NCI-H446 (cell line): Measurements from ENCODE around the gene PTPN18.
"Not testable (repeated sequence)": the region's sequence is repeated elsewhere in the genome, so short reads cannot be mapped to it uniquely, and the experiment has no call there.

Experiments used
- DNase-seq, 2 experiments: peaks; one replicate each; lab custom pipeline; 2025; lab: John Stamatoyannopoulos, UW

PTPN18 gene, protein sequence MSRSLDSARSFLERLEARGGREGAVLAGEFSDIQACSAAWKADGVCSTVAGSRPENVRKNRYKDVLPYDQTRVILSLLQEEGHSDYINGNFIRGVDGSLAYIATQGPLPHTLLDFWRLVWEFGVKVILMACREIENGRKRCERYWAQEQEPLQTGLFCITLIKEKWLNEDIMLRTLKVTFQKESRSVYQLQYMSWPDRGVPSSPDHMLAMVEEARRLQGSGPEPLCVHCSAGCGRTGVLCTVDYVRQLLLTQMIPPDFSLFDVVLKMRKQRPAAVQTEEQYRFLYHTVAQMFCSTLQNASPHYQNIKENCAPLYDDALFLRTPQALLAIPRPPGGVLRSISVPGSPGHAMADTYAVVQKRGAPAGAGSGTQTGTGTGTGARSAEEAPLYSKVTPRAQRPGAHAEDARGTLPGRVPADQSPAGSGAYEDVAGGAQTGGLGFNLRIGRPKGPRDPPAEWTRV

DNA sequence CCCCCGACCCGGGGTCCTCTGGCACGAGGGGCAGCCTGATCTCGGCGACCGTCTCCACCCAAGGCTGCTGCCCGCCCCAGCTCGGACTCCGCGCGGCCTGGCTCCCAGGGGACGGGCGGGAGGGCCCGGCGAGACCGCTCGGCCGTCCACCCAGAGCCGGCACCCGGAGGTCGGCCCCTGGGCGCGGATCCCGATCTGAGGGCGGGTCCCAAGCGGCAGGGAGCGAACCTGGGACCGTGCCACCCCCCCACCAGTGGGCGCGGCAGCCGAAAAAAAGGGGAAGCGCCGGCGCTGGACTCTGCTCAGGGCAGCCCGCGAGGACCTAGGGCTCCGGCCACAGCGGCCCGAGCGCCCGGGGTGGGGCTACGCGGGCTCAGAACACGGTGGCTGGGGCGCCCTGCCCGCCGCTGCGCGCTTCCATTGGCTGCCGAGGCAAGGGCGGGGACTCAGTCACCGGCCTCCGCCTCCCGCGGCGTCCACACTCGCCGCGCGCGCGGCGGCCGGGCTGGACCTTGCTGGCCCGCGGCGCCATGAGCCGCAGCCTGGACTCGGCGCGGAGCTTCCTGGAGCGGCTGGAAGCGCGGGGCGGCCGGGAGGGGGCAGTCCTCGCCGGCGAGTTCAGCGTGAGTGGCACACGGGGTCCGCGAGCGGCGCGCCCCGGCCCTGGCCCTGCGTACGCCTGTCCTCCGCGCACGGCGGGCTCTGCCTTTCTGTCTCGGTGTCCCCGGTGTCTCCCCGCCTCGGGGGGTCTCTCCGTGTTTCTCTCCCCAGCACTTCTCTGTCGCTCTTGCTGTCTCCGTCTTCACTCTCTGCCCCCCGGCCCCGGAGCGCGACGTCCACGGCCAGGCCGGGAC, at the start of gene PTPN18:
PTPN18 (plus strand) TSS at position 479 of the 854 bp plus-strand sequence; CDS start at position 531, 52 bp downstream.
- peak; percentile 46 to 86 for DNase-seq

DNA sequence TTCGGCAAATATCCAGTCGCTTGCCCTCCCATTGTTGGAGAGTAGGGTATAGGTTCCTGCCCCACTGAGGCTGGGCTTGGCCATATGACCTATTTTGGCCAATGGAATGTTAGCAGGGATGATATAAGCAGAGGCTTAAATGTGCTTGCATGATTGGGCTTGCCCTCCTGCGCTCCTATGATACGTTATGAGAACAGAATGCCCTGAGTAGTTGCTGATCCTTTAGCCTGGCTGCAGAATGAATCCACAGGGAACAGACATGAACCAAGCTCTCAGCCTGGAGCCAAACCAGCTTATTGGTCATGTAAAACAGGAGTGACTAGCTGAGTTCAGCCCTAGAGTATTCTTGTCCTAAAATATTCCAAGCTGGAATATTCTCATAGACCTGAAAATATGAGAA, 48.0 kb upstream of the PTPN18 start:
- no peak for DNase-seq

DNA sequence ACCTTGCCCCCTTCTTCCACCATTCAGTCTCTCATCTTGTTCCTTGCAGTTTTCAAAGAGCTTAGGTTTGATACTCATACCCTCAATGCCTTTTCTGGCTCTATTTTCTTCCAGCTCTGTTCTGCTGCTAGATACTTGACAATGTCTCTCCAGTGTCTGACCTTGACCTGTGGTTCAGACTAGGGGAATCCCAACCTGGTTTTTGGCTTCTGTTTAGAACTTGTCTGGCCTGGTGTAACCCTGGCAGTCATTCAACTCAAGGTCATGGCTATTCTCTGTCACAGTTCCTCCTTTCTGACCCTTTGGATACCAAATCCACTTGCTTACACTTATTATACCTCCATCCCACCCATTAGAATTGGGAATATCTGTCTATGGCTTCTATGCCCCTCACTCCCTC, 45.0 kb upstream of the PTPN18 start:
- DNase-seq, result no peak

DNA sequence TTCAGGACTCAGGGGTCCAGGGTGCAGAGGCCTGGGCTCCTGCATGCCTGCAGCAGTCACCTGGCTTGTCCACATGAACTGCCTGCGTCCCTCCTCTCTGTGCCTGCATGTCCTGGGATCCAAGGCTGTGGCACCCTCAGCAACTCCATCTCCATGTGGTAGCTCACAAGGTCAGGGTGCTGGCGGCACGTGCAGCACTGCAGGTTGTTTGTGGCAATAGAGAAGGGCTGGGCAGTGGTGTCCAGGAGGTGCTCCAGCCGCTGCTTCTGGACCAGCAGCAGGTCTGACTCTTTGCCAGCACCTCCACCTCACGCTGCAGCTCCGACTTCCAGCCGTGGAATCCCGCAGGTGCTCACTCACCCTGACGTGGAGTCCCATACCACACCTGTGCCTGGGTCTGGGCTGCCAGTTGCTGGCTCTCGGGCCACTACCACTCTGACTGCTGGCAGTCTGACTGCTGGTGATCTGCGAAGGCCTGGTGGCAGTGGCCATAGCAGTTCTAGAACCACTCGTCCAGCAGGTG, 42.0 kb upstream of the PTPN18 start:
- no peak for DNase-seq

DNA sequence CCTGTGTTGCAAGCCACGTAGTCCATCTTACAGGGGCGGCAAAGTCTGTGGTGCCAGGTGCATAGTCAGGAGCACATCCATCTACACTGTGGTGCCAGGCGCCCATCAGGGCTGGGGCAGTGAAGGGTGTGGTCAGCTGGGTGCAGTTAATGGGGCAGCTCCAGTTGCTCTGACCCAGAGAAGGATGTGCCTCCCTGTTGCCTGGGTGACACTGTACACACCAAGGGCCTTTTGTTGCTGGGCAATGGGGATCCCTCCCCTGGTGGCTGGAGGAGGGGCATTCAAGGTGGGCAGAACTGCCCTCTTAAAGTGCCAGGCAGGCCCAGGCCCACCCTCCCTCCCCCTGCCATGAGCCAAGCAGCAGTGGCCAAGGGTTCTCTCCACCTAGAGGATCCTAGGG, 41.5 kb upstream of the PTPN18 start:
- no peak for DNase-seq

DNA sequence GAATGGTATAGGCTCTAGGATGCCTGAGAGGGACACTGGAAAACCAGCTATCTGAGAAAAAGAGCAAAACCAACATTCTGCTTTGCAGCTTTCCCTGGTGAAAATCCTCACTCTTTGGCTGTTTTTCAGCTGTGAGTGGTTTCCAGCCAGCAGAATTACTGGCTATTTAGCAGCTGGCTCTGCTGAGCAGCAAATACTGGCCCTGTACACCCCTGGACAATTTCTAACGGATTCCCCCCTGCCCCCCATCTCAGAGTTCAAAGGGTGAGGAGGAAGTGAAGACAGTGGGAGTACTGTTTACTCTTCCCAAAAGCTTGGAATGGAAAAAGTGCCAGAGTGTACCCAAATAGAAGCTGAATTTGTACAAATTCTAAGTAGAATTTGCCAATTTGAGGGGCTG, 39.3 kb upstream of the PTPN18 start:
- no peak for DNase-seq

DNA sequence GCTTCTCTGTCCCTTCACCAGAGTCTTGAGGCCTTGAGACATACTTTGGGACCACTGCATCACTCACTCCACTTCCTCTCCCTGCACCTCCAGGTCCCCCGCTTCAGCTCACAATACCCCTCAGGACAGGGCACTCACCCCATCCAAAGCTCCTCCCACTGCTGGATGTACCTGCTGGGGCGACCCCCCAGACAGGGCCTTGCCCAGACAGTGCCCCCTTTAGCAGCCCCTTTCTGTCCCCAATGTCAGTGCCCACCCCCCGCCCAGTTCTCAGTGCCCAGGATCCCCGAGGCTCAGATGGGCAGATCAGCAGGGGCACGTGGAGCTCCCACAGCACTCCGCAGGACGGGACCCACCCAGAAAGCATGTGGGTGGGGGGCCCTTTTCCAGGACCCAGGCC, 37.0 kb upstream of the PTPN18 start:
- no peak for DNase-seq

DNA sequence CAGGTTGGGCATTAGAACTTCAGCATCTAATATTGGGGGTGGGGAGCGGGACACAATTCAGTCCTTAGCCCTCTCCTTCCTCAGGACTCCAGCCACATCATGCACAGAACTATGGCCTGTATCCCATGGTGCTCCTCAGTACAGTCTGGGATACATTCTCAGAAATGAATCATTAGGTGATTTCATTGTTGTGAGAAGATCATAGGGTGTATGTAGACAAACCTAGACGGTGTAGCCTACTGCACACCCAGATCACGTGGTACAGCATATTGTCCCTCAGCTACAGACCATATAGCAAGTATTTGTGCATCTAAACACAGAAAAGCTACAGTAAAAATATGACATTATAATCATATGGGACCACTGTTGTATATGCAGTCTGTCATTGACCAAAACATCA, 36.3 kb upstream of the PTPN18 start:
- no peak for DNase-seq

DNA sequence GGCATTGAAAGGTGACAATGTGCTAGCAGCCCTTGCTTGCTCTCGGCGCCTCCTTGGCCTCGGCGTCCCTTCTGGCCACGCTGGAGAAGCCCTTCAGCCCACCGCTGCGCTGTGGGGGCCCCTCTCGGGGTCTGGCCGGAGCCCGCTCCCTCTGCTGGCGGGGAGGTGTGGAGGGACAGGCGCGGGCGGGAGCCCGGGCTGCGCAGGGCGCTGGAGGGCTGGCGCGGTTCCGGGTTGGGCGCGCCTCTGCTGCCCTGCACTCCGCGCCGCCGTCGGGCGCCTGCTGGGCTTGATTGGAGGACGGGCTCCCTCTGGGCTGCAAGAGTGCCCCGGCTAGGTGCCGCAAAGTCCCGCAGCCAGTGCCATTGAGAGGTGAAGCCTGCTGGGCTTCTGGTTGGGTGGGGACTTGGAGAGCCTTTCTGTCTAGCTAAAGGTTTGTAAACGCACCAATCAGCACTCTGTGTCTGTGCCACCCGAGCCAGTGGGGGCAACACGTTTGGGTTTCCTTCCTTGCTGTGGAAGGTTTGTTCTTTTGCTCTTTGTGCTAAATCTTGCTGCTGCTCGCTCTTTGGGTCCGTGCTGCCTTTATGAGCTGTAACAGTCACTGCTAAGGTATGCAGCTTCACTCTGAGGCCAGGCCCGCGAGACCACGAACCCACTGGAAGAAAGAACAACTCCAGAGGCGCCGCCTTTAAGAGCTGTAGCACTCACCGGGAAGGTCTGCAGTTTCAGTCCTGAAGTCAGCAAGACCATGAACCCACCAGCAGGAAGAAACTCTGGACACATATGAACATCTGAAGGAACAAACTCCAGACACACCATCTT, 27.9 kb upstream of the PTPN18 start:
- no peak for DNase-seq

DNA sequence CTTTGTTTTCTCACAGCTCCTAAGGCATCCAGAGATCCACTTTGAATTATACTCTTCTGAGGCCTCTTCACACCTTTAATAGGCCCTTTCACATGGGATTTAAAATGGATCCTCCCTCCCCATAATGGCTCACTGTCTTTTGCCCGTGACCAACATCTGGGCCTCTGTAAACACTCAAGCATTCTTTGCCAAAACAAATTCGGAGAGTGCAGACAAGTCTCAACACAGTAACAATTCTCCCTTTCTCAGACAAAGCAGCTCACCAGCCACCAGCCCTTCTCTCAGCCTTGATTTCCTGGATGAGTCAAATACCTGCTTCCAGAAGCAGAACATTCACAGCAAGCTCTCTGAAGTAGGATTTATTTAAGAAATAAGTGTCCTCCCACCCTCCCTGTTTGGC, 27.1 kb upstream of the PTPN18 start:
- no peak for DNase-seq

DNA sequence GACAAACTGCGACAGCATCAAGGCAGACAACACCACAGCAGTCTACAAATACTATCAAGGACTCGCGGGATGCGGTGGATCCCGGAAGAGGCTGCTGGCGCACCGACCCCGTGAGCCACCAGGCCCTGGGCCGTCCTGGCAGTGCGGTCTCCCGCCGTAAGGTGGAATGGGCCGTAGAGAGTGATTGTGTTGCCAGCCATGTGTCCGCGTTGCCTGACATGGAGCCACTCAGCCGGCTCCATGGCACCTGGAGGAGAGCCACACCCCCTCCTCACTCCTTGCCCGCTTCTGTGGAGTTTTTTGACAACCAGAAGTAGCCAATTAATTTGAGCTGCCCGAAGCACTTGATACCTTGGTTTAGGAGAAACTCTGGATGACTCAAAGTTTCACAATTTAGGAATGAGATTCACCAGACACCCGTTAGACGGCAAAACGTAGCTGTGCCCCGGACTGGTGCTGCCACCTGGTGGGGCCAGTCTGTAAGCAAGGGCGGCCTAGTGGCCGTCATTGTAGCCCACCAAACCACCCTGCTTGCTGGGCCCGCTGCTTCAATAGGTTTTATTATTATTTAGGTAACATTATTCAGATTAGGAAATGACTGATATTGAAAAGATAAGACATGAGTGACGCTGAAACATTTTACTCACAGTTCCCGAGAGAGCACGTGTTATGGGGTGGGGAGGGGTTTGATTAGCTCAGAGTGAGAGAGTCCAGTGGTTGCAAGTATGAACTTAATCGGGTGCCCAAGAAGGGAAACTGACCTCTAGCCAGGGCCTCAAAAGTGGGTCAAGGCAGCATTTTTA, 23.4 kb upstream of the PTPN18 start:
- peak; percentile 15 to 63 for DNase-seq

DNA sequence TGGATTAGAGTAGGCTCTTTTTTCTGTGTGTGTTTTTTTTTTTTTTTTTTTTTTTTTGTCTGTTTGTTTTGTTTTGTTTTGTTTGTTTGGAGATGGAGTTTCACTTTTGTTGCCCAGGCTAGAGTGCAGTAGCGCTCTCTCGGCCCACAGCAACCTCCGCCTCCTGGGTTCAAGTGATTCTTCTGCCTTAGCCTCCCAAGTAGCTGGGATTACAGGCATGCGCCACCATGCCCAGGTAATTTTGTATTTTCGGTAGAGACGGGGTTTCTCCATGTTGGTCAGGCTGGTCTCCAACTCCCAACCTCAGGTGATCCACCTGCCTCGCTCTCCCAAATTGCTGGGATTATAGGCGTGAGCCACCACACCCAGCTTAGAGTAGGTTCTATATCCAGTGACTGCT, 22.6 kb upstream of the PTPN18 start:
- DNase-seq, result not testable (repeated sequence)

DNA sequence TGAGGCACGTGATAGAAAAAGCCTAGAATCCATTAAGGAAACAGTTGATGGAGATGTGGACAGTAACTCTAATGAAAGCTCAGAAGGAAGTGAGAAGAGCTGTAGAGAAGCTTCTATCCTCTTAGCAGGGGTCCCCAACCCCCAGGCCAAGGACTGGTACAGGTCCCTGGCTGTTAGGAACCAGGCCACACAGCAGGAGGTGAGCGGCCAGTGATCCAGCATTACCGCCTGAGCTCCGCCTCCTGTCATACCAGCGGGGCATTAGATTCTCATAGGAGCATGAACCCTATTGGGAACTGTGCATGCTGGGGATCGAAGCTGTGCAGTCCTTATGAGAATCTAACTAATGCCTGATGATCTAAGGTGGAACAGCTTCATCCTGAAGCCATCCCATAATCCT, 21.8 kb upstream of the PTPN18 start:
- no peak for DNase-seq

DNA sequence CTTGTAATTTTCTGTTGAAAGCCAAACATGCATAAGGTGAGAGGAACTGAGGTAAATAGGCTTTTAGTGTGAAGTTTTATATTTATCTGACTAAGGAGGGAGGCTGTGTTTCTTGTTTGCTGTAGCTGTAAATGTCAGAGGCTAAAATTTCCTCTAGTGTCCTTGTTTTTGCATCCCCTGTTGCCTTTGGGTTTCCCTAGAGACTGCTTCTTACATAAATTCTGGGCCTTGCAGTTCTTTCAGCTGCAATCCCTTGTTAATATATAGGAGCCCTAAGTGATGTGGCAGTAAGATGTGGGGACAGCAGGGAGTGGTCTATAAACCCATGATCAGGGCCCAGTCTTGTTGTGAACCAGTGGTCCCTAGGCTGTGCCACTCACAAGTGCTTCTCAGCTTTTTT, 20.6 kb upstream of the PTPN18 start:
- DNase-seq, result no peak

DNA sequence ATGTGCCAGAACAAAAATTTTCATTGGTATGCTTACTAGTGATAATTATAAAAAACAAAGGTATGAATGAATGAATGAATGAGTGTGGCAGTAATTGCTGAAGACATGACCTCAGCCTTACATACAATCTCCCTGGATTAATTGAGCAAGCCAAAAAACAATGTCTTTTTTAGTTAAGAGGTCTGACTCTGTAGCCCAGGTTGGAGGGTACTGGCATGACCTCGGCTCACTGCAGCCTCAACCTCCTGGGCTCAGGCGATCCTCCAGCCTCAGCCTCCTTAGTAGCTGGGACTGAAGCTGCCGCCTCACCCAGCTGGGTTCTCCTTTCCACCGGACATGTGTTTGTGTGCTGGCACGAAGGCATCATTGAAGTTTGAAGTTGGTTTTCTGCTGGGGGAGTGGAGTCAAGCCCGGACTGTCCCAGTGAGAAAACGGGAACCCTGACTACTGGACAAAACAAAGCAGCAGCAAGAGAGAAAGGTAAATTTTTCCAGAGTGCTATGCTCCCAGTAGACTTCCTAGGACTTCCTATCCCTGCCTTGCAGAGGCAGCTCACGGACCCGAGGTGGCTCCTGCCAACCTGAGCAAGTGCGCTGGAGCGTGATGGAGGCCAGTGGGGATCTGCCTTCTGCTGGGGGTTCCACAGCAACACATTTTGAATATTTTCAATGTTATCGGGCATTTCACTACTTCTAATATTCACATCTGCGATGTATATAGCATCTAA, 19.5 kb upstream of the PTPN18 start:
- DNase-seq, result no peak

DNA sequence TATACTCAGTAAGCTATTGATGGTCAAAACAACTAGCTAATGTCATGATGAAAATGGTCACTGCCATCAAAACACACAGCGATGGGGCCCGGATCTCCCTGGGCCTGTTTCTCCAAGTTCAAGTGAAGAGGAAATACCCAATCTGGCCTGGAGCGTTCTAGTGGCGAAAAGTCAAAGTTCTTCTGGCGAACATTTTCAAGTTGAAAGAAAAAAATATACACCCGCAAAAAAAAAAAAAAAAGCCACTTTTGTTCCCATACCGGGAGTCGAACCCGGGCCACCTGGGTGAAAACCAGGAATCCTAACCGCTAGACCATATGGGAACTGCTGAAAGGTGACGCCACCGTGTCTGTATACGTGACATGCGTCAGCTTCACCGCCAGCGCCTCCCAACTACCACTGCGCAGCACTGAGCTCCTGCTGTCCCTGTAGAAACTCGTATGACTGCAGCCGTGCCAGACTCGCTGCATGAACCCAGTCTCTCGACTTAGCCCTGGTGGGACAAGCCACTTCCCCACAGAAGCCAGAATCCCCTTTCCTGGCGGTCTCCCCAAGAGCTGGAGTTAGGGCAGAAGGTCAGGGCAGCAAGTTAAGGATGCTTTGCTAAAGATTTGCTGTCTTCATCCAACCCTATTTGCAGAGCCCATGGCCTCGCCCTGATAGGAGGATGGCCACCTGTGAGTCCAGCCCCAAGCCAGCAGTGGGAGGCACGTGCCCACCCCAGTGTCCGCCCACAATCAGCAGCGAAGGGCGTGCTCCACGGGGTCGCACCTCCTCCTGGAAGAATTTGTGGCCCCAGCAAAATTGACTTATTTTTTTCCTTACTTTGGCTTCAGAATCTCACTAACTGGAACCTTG, 18.8 kb upstream of the PTPN18 start:
- DNase-seq, result no peak

DNA sequence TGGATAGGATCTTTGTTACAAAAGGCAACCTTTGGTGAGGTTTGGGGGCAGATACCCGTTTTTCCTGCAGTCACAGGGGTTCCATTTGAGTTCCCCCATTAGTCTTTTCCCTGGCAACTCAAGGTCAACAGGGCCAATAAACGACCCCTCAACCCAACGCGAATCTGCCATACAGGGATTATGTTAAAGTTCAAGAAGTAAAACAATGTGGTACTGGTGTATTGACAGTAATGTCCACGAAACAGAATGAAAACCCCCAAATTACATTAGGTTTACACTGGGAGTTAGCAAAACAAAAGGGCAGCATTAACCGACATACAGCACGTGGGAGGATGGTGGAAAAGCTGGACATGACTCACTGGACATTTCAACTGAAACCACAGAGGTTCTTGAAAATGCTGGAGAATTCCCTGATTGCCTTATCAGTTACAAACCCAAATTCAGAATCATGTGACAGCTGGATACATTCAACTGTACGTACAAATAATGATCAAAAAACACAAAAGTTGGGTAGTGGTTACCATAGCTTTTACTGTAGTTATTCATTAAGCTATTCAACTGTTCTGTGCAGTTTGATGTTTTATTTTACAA, 18.0 kb upstream of the PTPN18 start:
- DNase-seq, result no peak

DNA sequence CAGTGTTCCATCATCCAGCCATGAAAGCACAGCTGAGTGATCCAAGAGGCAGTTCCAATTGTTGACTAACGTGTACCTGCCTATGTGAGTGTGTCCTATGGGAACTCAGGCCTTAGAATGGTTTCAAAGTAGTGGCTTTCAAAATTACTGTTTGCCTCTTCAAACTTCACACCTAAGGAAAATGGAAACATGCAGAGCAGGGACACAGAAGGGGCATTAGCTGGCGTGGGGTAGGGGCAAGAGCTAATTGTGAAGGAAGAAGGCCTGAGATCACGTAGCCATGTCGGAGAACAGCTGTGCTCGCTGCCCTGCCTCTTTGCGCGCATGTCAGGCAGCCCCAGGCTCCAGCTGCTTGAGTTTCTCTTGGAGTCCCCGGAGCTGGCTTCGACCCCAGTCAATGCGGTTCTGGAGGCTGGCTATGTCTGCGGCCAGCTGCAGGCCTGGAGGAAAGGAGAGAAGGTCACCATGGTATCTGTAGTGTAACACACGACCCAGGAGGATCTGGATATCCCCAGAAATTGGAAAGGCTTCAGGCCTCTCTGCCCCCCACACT, 17.0 kb upstream of the PTPN18 start:
- no peak for DNase-seq
